ENCODE measurements around the gene NCOA6. TPM values are rescaled to one million over a fixed set of nuclear protein-coding genes. Genes with fewer than 3 reads are reported as not detected.
"Not testable (repeated sequence)": the region's sequence is repeated elsewhere in the genome, so short reads cannot be mapped to it uniquely, and the experiment has no call there.

The NCOA6 gene
- total RNA-seq, 2 experiments from 2014 or later = 14.6 to 16.3 TPM

GRCh38 chr20:34716921-34717229 lies 108.6 kb downstream of the NCOA6 start:
- Histone ChIP-seq H3K9me3 (ENCODE audit: control insufficient read depth in 1 of 2, insufficient read depth in 1 of 2, low read length in 2 of 2) (no peaks in the 10 kb centered on the region), H3K4me3 (ENCODE audit: low read length) (no peak overlapping the region), H3K36me3 (ENCODE audit: insufficient read depth, low read length) (peaks cover 29% of the 10 kb centered on the region), H3K27me3 (ENCODE audit: control insufficient read depth in 1 of 2, insufficient read depth in 2 of 2, low read length in 2 of 2) (no peaks in the 10 kb centered on the region), H3K27ac (ENCODE audit: low read depth in 1 of 2, low read length in 2 of 2) (no peak overlapping the region), H3K4me1 (ENCODE audit: insufficient read depth, low read length) (no peaks in the 10 kb centered on the region)
- Mint-ChIP-seq H3K27ac (no peak overlapping the region), H3K27me3 (no peaks in the 10 kb centered on the region), H3K4me1 (ENCODE audit: low read depth) (no peaks in the 10 kb centered on the region), H3K36me3 (ENCODE audit: low read depth) (peaks cover 54% of the 10 kb centered on the region), H3K9me3 (no peaks in the 10 kb centered on the region), H3K4me3 (no peak overlapping the region)
- POLR2A ChIA-PET = no interaction called here
- DNase-seq (no peak), ATAC-seq (ENCODE audit: poor library complexity) (no peak)
- CTCF ChIA-PET = no interaction called here
- no peak for TF ChIP-seq CTCF (IDR thresholded peaks at IDR 0.05)
- intact Hi-C loops (cut with DNase I, micrococcal nuclease) = no loop called here

GRCh38 chr20:34715384-34715783 lies 110.1 kb downstream of the NCOA6 start:
- Mint-ChIP-seq H3K27ac (no peak overlapping the region), H3K4me1 (ENCODE audit: low read depth) (peaks cover 9% of the 10 kb centered on the region), H3K36me3 (ENCODE audit: low read depth) (peaks cover 46% of the 10 kb centered on the region), H3K9me3 (no peaks in the 10 kb centered on the region), H3K27me3 (no peaks in the 10 kb centered on the region), H3K4me3 (no peak overlapping the region)
- no peak for DNase-seq
- ATAC-seq (ENCODE audit: poor library complexity) = no peak
- Histone ChIP-seq H3K9me3 (ENCODE audit: control insufficient read depth in 1 of 2, insufficient read depth in 1 of 2, low read length in 2 of 2) (no peaks in the 10 kb centered on the region), H3K27me3 (ENCODE audit: control insufficient read depth in 1 of 2, insufficient read depth in 2 of 2, low read length in 2 of 2) (no peaks in the 10 kb centered on the region), H3K27ac (ENCODE audit: low read depth in 1 of 2, low read length in 2 of 2) (no peak overlapping the region), H3K4me3 (ENCODE audit: low read length) (no peak overlapping the region), H3K36me3 (ENCODE audit: insufficient read depth, low read length) (peaks cover 29% of the 10 kb centered on the region), H3K4me1 (ENCODE audit: insufficient read depth, low read length) (peaks cover 6% of the 10 kb centered on the region)
- no peak for TF ChIP-seq CTCF (IDR thresholded peaks at IDR 0.05)
- POLR2A ChIA-PET = no interaction called here
- CTCF ChIA-PET = no interaction called here
- intact Hi-C loops (cut with DNase I, micrococcal nuclease) = no loop called here

- H3K27me3 Mint-ChIP-seq; H3K27ac ChIP-seq (ENCODE audit: low read depth in 1 of 2, low read length in 2 of 2); H3K27me3 ChIP-seq (ENCODE audit: control insufficient read depth in 1 of 2, insufficient read depth in 2 of 2, low read length in 2 of 2); H3K4me3 Mint-ChIP-seq; ATAC-seq (ENCODE audit: poor library complexity); intact Hi-C loops (cut with DNase I, micrococcal nuclease); H3K4me3 ChIP-seq (ENCODE audit: low read length); H3K9me3 Mint-ChIP-seq; POLR2A ChIA-PET; DNase-seq; H3K9me3 ChIP-seq (ENCODE audit: control insufficient read depth in 1 of 2, insufficient read depth in 1 of 2, low read length in 2 of 2): not testable (repeated sequence)
- peak overlapping the region; percentile 34 for H3K27ac Mint-ChIP-seq
- H3K36me3 Mint-ChIP-seq (ENCODE audit: low read depth) = peaks cover 49% of the 10 kb centered on the region
- H3K4me1 ChIP-seq (ENCODE audit: insufficient read depth, low read length) = peaks cover 15% of the 10 kb centered on the region
- peaks cover 12% of the 10 kb centered on the region for H3K4me1 Mint-ChIP-seq (ENCODE audit: low read depth)
- CTCF ChIA-PET = interaction anchor here (1.3 kb wide), 1 partner anchor 10 kb away, joined by 3 read pairs; the partner anchor contains the start of gene TP53INP2
- peaks cover 29% of the 10 kb centered on the region for H3K36me3 ChIP-seq (ENCODE audit: insufficient read depth, low read length)
Measured at GRCh38 chr20:34713944-34714515, 111.4 kb downstream of the NCOA6 start.

Measured in CD4-positive, alpha-beta T cell (primary cell).